ENCODE measurements around the gene SLF1.

- TF ChIP-seq SOX6 (IDR thresholded peaks at IDR 0.05) (no peak), TAF1 (IDR thresholded peaks at IDR 0.05; ENCODE audit: control insufficient read depth, extremely low read depth, insufficient read depth, low read length, severe bottlenecking) (no peak), RREB1 (CRISPR knock-in tag; IDR thresholded peaks at IDR 0.05) (no peak), USF2 (CRISPR knock-in tag; IDR thresholded peaks at IDR 0.05) (no peak), CTCF (IDR thresholded peaks at IDR 0.05 in 2 of 3, conservative IDR thresholded peaks at IDR 0.05 in 1 of 3; ENCODE audit: insufficient read depth in 2 of 3, low read depth in 1 of 3, low read length in 3 of 3) (no peak)
These were observed 71.4 kb downstream of the SLF1 start for GRCh38 chr5:94689908-94690307.

Data from K562 (cell line).